ENCODE results near the gene ELL2. TPM values are rescaled to one million over a fixed set of nuclear protein-coding genes. Genes with fewer than 3 reads are reported as not detected.

The ELL2 gene
- polyA plus RNA-seq, 3 donors = 3.1 to 8.1 (median 5.8) TPM

DNA sequence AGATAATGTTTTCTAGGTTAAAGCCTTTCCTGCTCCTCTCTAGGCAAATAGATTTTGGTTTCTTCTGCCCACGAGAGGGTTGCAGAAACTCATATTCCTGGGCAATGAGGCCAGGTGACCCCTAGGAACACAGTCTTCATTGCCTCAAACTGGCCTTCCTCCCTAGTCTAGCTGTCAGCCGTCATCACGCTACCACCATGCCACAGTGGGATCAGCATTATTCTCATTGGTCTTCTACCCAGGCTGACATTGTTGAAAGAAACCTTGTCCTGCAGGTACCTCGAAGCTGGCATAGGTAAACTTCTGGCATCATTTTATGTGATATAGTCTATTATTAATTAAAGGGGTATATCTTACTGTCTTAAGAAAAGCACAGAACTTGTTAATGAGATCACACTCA, 51.1 kb downstream of the ELL2 start:
- DNase-seq = no peak
- peaks cover 2 to 31% of the 10 kb centered on the region in 2 donors for H3K36me3 ChIP-seq (replicated peaks in 1 of 2; ENCODE audit: control insufficient read depth in 1 of 2, insufficient read depth in 2 of 2, low read length in 2 of 2)
- H3K4me1 ChIP-seq (ENCODE audit: control insufficient read depth in 1 of 2, insufficient read depth in 2 of 2, low read length in 2 of 2) = peaks cover 3 to 4% of the 10 kb centered on the region in 2 donors
- H2AFZ ChIP-seq (ENCODE audit: insufficient read depth, low read depth, low read length, poor library complexity, severe bottlenecking) = no peak overlapping the region
- TF ChIP-seq, protein P1, sequence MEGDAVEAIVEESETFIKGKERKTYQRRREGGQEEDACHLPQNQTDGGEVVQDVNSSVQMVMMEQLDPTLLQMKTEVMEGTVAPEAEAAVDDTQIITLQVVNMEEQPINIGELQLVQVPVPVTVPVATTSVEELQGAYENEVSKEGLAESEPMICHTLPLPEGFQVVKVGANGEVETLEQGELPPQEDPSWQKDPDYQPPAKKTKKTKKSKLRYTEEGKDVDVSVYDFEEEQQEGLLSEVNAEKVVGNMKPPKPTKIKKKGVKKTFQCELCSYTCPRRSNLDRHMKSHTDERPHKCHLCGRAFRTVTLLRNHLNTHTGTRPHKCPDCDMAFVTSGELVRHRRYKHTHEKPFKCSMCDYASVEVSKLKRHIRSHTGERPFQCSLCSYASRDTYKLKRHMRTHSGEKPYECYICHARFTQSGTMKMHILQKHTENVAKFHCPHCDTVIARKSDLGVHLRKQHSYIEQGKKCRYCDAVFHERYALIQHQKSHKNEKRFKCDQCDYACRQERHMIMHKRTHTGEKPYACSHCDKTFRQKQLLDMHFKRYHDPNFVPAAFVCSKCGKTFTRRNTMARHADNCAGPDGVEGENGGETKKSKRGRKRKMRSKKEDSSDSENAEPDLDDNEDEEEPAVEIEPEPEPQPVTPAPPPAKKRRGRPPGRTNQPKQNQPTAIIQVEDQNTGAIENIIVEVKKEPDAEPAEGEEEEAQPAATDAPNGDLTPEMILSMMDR (IDR thresholded peaks at IDR 0.05) = no peak
- intact Hi-C loops (cut with micrococcal nuclease) = loop anchor here in 1 of 2 donors (5.0 kb wide), 1 partner anchor 48 kb away; no protein-coding TSS in a partner anchor
- H3K27me3 ChIP-seq (ENCODE audit: control insufficient read depth in 2 of 2, insufficient read depth in 2 of 2, low read length in 2 of 2) = no peaks in the 10 kb centered on the region
- Mint-ChIP-seq H3K9me3 (no peaks in the 10 kb centered on the region), H3K27me3 (ENCODE audit: low read depth in 3 of 3) (peaks cover 0 to 1% (median 0%) of the 10 kb centered on the region in 3 donors), H3K27ac (no peak overlapping the region), H3K36me3 (peaks cover 35 to 54% of the 10 kb centered on the region in 2 donors), H3K4me3 (no peak overlapping the region), H3K4me1 (peaks cover 5% of the 10 kb centered on the region)
- H3K9me3 ChIP-seq (replicated peaks in 1 of 2; ENCODE audit: control insufficient read depth in 1 of 2, insufficient read depth in 1 of 2, low read length in 2 of 2) = no peaks in the 10 kb centered on the region
- H3K27ac ChIP-seq (ENCODE audit: low read depth in 1 of 2, low read length in 2 of 2) = no peak overlapping the region
- 94% methylated on average over 3 of the region's 4 CpGs for WGBS (ENCODE audit: insufficient coverage)
- peaks cover 2% of the 10 kb centered on the region for H4K20me1 ChIP-seq (ENCODE audit: insufficient read depth, low read length)
- no peak overlapping the region for H3K4me3 ChIP-seq (replicated peaks in 1 of 3; ENCODE audit: low read depth in 2 of 3, low read length in 3 of 3)
- H3K79me2 ChIP-seq (ENCODE audit: insufficient read depth, low read length) = no peaks in the 10 kb centered on the region
- no peak overlapping the region for H3K4me2 ChIP-seq (replicated peaks; ENCODE audit: extremely low read depth, low read length, poor library complexity, severe bottlenecking)
- H3K9ac ChIP-seq (ENCODE audit: insufficient read depth, low read length, poor library complexity, severe bottlenecking) = no peak overlapping the region

DNA sequence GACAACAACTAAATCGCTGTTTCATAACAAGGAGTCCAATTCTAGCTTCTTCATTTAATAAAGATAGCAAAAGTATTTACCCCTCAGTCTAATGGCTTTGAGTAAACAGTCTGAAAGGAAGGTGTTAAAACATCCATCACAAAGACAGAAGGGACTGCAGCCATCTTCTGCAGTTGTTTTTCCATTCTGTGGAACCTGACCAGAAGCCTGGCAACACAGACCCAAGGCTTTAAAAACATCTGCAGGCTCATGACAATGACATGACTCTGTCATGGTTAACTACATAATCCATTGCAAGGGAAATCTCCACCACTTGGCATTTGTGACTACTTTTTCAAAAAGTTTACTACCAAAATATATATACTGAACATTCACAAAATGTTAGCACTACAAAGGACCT, 51.9 kb downstream of the ELL2 start:
- Histone ChIP-seq H3K9me3 (replicated peaks in 1 of 2; ENCODE audit: control insufficient read depth in 1 of 2, insufficient read depth in 1 of 2, low read length in 2 of 2) (no peaks in the 10 kb centered on the region), H3K27me3 (ENCODE audit: control insufficient read depth in 2 of 2, insufficient read depth in 2 of 2, low read length in 2 of 2) (no peaks in the 10 kb centered on the region), H3K4me3 (replicated peaks in 1 of 3; ENCODE audit: low read depth in 2 of 3, low read length in 3 of 3) (no peak overlapping the region), H3K79me2 (ENCODE audit: insufficient read depth, low read length) (no peaks in the 10 kb centered on the region), H3K4me2 (replicated peaks; ENCODE audit: extremely low read depth, low read length, poor library complexity, severe bottlenecking) (no peak overlapping the region), H3K4me1 (ENCODE audit: control insufficient read depth in 1 of 2, insufficient read depth in 2 of 2, low read length in 2 of 2) (no peaks in the 10 kb centered on the region), H2AFZ (ENCODE audit: insufficient read depth, low read depth, low read length, poor library complexity, severe bottlenecking) (no peak overlapping the region), H4K20me1 (ENCODE audit: insufficient read depth, low read length) (no peaks in the 10 kb centered on the region), H3K9ac (ENCODE audit: insufficient read depth, low read length, poor library complexity, severe bottlenecking) (no peak overlapping the region), H3K27ac (ENCODE audit: low read depth in 1 of 2, low read length in 2 of 2) (no peak overlapping the region), H3K36me3 (replicated peaks in 1 of 2; ENCODE audit: control insufficient read depth in 1 of 2, insufficient read depth in 2 of 2, low read length in 2 of 2) (peaks cover 2 to 31% of the 10 kb centered on the region in 2 donors)
- no peak overlapping the region for H3K27ac Mint-ChIP-seq
- H3K4me1 Mint-ChIP-seq = peaks cover 2% of the 10 kb centered on the region
- intact Hi-C loops (cut with micrococcal nuclease) = loop anchor here in 1 of 2 donors (5.0 kb wide), 1 partner anchor 47 kb away; no protein-coding TSS in a partner anchor
- WGBS (ENCODE audit: insufficient coverage) = no CpG with 5 or more reads among the region's 1 CpG
- peaks cover 0 to 1% (median 0%) of the 10 kb centered on the region in 3 donors for H3K27me3 Mint-ChIP-seq (ENCODE audit: low read depth in 3 of 3)
- H3K9me3 Mint-ChIP-seq = no peaks in the 10 kb centered on the region
- peaks cover 35 to 60% of the 10 kb centered on the region in 2 donors for H3K36me3 Mint-ChIP-seq
- DNase-seq = no peak
- TF ChIP-seq, protein P1 (IDR thresholded peaks at IDR 0.05) = no peak
- H3K4me3 Mint-ChIP-seq = no peak overlapping the region
